ENCODE results near the gene RPS6KA1. TPM values are rescaled to one million over a fixed set of nuclear protein-coding genes. Genes with fewer than 3 reads are reported as not detected.
A peak's percentile ranks its signal among the peaks of the same experiment; 100 is the strongest.
"Not testable (repeated sequence)": the region's sequence is repeated elsewhere in the genome, so short reads cannot be mapped to it uniquely, and the experiment has no call there.

RPS6KA1 gene
- total RNA-seq, 1 experiment from 2014 or later: 23.7 TPM

- Histone ChIP-seq H3K4me1 (replicated peaks) (peaks cover 7% of the 10 kb centered on the region), H3K4me3 (no peak overlapping the region), H3K27me3 (replicated peaks) (no peaks in the 10 kb centered on the region), H3K27ac (no peak overlapping the region), H3K36me3 (peaks cover 4% of the 10 kb centered on the region; the same call in 1 of the 2 replicates), H3K9me3 (replicated peaks) (no peaks in the 10 kb centered on the region)
- DNase-seq (ENCODE audit: low read depth in 1 of 2, low spot score in 2 of 2): no peak
Measured at GRCh38 chr1:26578167-26578566, 48.6 kb downstream of the RPS6KA1 start.

- no peak for DNase-seq (ENCODE audit: low read depth in 1 of 2, low spot score in 2 of 2)
- H3K36me3 ChIP-seq: no peaks in the 10 kb centered on the region
- H3K4me3 ChIP-seq: no peak overlapping the region
- no peak overlapping the region for H3K27ac ChIP-seq
- no peaks in the 10 kb centered on the region for H3K9me3 ChIP-seq (replicated peaks)
- H3K4me1 ChIP-seq (replicated peaks): peaks cover 9% of the 10 kb centered on the region
- no peaks in the 10 kb centered on the region for H3K27me3 ChIP-seq (replicated peaks)
Measured at GRCh38 chr1:26579681-26580111, 50.1 kb downstream of the RPS6KA1 start.

- Histone ChIP-seq H3K4me3 (no peak overlapping the region), H3K27me3 (replicated peaks) (no peaks in the 10 kb centered on the region), H3K4me1 (replicated peaks) (peaks cover 9% of the 10 kb centered on the region), H3K36me3 (no peaks in the 10 kb centered on the region), H3K9me3 (replicated peaks) (no peaks in the 10 kb centered on the region), H3K27ac (no peak overlapping the region)
- no peak for DNase-seq (ENCODE audit: low read depth in 1 of 2, low spot score in 2 of 2)
Measured at GRCh38 chr1:26580116-26580515, 50.6 kb downstream of the RPS6KA1 start.

GRCh38 chr1:26581287-26581651, 51.7 kb downstream of the RPS6KA1 start:
- no peak for DNase-seq (ENCODE audit: low read depth in 1 of 2, low spot score in 2 of 2)
- Histone ChIP-seq H3K27me3 (replicated peaks) (no peaks in the 10 kb centered on the region), H3K27ac (no peak overlapping the region), H3K4me3 (no peak overlapping the region), H3K36me3 (no peaks in the 10 kb centered on the region), H3K4me1 (replicated peaks) (peaks cover 9% of the 10 kb centered on the region), H3K9me3 (replicated peaks) (no peaks in the 10 kb centered on the region)

- Histone ChIP-seq H3K36me3 (no peaks in the 10 kb centered on the region), H3K4me3 (no peak overlapping the region), H3K4me1 (replicated peaks) (peaks cover 9% of the 10 kb centered on the region), H3K27ac (no peak overlapping the region), H3K9me3 (replicated peaks) (no peaks in the 10 kb centered on the region), H3K27me3 (replicated peaks) (no peaks in the 10 kb centered on the region)
- no peak for DNase-seq (ENCODE audit: low read depth in 1 of 2, low spot score in 2 of 2)
Measured at GRCh38 chr1:26582053-26582835, 52.7 kb downstream of the RPS6KA1 start.

- DNase-seq (ENCODE audit: low read depth in 1 of 2, low spot score in 2 of 2): no peak
- no peak overlapping the region for H3K27ac ChIP-seq
- no peaks in the 10 kb centered on the region for H3K9me3 ChIP-seq (replicated peaks)
- H3K4me3 ChIP-seq: no peak overlapping the region
- no peaks in the 10 kb centered on the region for H3K27me3 ChIP-seq (replicated peaks)
- no peaks in the 10 kb centered on the region for H3K36me3 ChIP-seq
- H3K4me1 ChIP-seq (replicated peaks): peaks cover 9% of the 10 kb centered on the region
Measured at GRCh38 chr1:26582836-26583460, 53.4 kb downstream of the RPS6KA1 start.

- no peak overlapping the region for H3K27ac ChIP-seq
- H3K9me3 ChIP-seq (replicated peaks): peaks cover 4% of the 10 kb centered on the region; the same call in 1 of the 2 replicates
- no peak for DNase-seq (ENCODE audit: low read depth in 1 of 2, low spot score in 2 of 2)
Measured at GRCh38 chr1:26583646-26584485, 54.3 kb downstream of the RPS6KA1 start.

GRCh38 chr1:26584588-26584987, 55.0 kb downstream of the RPS6KA1 start:
- H3K27me3 ChIP-seq (replicated peaks); H3K4me1 ChIP-seq (replicated peaks); H3K4me3 ChIP-seq; H3K27ac ChIP-seq; DNase-seq (ENCODE audit: low read depth in 1 of 2, low spot score in 2 of 2); H3K36me3 ChIP-seq; H3K9me3 ChIP-seq (replicated peaks): not testable (repeated sequence)

More at GRCh38 chr1:26583646-26584485, 54.3 kb downstream of the RPS6KA1 start:
- Histone ChIP-seq H3K27me3 (replicated peaks) (no peaks in the 10 kb centered on the region), H3K36me3 (no peaks in the 10 kb centered on the region), H3K4me3 (no peak overlapping the region), H3K4me1 (replicated peaks) (peaks cover 9% of the 10 kb centered on the region)

GRCh38 chr1:26585471-26585870, 55.9 kb downstream of the RPS6KA1 start:
- Histone ChIP-seq H3K4me3 (no peak overlapping the region), H3K4me1 (replicated peaks) (peaks cover 9% of the 10 kb centered on the region), H3K36me3 (no peaks in the 10 kb centered on the region), H3K9me3 (replicated peaks) (peaks cover 6% of the 10 kb centered on the region; the same call in 1 of the 2 replicates), H3K27ac (no peak overlapping the region), H3K27me3 (replicated peaks) (no peaks in the 10 kb centered on the region; the same call in 1 of the 2 replicates)
- DNase-seq (ENCODE audit: low read depth in 1 of 2, low spot score in 2 of 2): no peak

- peaks cover 6% of the 10 kb centered on the region; the same call in 1 of the 2 replicates for H3K9me3 ChIP-seq (replicated peaks)
- no peak for DNase-seq (ENCODE audit: low read depth in 1 of 2, low spot score in 2 of 2)
- no peak overlapping the region for H3K27ac ChIP-seq
- H3K4me3 ChIP-seq: no peak overlapping the region
- no peaks in the 10 kb centered on the region for H3K4me1 ChIP-seq (replicated peaks)
- H3K36me3 ChIP-seq: no peaks in the 10 kb centered on the region
- no peaks in the 10 kb centered on the region; the same call in none of the 2 replicates for H3K27me3 ChIP-seq (replicated peaks)
Measured at GRCh38 chr1:26593385-26593784, 63.8 kb downstream of the RPS6KA1 start.

GRCh38 chr1:26594593-26594992, 65.0 kb downstream of the RPS6KA1 start:
- DNase-seq (ENCODE audit: low read depth in 1 of 2, low spot score in 2 of 2); H3K9me3 ChIP-seq (replicated peaks); H3K4me3 ChIP-seq; H3K4me1 ChIP-seq (replicated peaks); H3K27me3 ChIP-seq (replicated peaks); H3K27ac ChIP-seq; H3K36me3 ChIP-seq: not testable (repeated sequence)

GRCh38 chr1:26597629-26598039, 68.1 kb downstream of the RPS6KA1 start:
- no peak overlapping the region for H3K27ac ChIP-seq
- no peaks in the 10 kb centered on the region for H3K9me3 ChIP-seq (replicated peaks)
- H3K36me3 ChIP-seq: no peaks in the 10 kb centered on the region
- no peaks in the 10 kb centered on the region for H3K27me3 ChIP-seq (replicated peaks)
- peak in 1 of 2 experiments; percentile 57 for DNase-seq (ENCODE audit: low read depth in 1 of 2, low spot score in 2 of 2)
- H3K4me3 ChIP-seq: no peak overlapping the region
- H3K4me1 ChIP-seq (replicated peaks): no peaks in the 10 kb centered on the region

GRCh38 chr1:26598890-26599289, 69.3 kb downstream of the RPS6KA1 start:
- Histone ChIP-seq H3K36me3 (no peaks in the 10 kb centered on the region), H3K4me3 (no peak overlapping the region), H3K4me1 (replicated peaks) (no peaks in the 10 kb centered on the region), H3K27ac (no peak overlapping the region), H3K27me3 (replicated peaks) (no peaks in the 10 kb centered on the region), H3K9me3 (replicated peaks) (no peaks in the 10 kb centered on the region)
- no peak for DNase-seq (ENCODE audit: low read depth in 1 of 2, low spot score in 2 of 2)

Measured in SJSA1 (cell line).